ENCODE data around the gene CRTAC1. TPM values are rescaled to one million over a fixed set of nuclear protein-coding genes. Genes with fewer than 3 reads are reported as not detected.
A peak's percentile ranks its signal among the peaks of the same experiment; 100 is the strongest.

CRTAC1 gene
- polyA plus RNA-seq, 1 of the 3 experiments (the other 2 are of a cell fraction): 0.05 TPM

DNA sequence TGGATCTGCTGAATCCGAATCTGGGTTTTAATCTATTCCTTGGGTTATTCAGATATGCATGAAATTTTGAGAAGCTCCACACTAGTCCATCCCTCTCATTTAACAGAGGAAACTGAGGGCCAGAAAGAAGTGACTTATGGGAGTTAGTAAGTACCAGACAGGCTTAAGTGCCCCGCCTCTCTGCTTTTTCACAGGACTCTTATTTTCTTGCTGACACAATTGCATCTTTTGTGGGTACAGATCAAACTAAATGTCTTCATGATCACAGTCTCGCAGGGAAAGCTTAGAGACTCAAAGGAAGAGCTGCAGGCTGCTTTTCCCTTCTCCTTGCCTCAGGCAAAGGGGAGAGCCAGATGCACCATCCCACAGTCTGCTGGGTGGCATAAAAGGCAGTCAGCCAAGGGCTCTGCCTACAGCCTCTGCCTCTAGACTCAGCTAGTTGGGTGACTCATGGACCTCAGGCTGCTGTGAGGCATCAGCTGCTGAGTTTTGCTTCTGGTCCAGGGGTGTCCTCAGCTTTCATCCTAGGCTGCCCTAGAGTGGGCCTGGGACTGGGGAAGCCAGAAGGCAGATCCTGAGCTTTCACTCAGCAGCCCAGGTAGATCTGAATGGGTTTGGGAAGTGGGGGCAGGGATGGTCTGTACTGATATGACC lies 169.2 kb downstream of the CRTAC1 start:
- TF ChIP-seq NRF1 (IDR thresholded peaks at IDR 0.05; ENCODE audit: low read depth, low read length) (no peak), SIN3A (IDR thresholded peaks at IDR 0.05; ENCODE audit: borderline replicate concordance, low read depth, low read length) (no peak), POLR2AphosphoS5 (IDR thresholded peaks at IDR 0.05; ENCODE audit: low read depth, low read length) (no peak), JUND (IDR thresholded peaks at IDR 0.05) (no peak), RFX5 (IDR thresholded peaks at IDR 0.05; ENCODE audit: low read length) (no peak), FOSL2 (IDR thresholded peaks at IDR 0.05; ENCODE audit: borderline replicate concordance, low read depth) (peak; percentile 41; the same call in 1 of the 2 replicates), MEF2A (IDR thresholded peaks at IDR 0.05; ENCODE audit: borderline replicate concordance, low read depth) (no peak)
- TF ChIP-seq, protein P1, sequence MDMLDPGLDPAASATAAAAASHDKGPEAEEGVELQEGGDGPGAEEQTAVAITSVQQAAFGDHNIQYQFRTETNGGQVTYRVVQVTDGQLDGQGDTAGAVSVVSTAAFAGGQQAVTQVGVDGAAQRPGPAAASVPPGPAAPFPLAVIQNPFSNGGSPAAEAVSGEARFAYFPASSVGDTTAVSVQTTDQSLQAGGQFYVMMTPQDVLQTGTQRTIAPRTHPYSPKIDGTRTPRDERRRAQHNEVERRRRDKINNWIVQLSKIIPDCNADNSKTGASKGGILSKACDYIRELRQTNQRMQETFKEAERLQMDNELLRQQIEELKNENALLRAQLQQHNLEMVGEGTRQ (IDR thresholded peaks at IDR 0.05; ENCODE audit: borderline replicate concordance, low read depth, low read length): no peak
- H3K9me2 ChIP-seq: no peaks in the 10 kb centered on the region
- no peaks in the 10 kb centered on the region for H4K20me1 ChIP-seq (ENCODE audit: insufficient read depth)
- H3K9ac ChIP-seq: no peak overlapping the region
- ChIA-PET CTCF (interaction anchor here (0.6 to 3.5 kb wide), 8 partner anchors 9 to 159 kb away, joined by 3 to 29 read pairs (median 4); no protein-coding TSS in a partner anchor), POLR2A (interaction anchor here (1.4 kb wide), 1 partner anchor 8 kb away, joined by 5 read pairs; no protein-coding TSS in a partner anchor)
- H3K27ac ChIP-seq (ENCODE audit: low read depth in 2 of 2, low read length in 1 of 2): no peak overlapping the region
- peak; percentile 47 for DNase-seq
- H3K4me2 ChIP-seq: no peak overlapping the region
- H3F3A ChIP-seq (replicated peaks; ENCODE audit: insufficient read depth): no peaks in the 10 kb centered on the region
- 57% methylated on average over 3 of the region's 3 CpGs for WGBS (ENCODE audit: low lambda C conversion rate)
- no peaks in the 10 kb centered on the region for H3K36me3 ChIP-seq (replicated peaks in 1 of 2; ENCODE audit: control insufficient read depth in 1 of 2, insufficient read depth in 2 of 2, low read length in 1 of 2)
- H2AFZ ChIP-seq (ENCODE audit: low read depth): no peak overlapping the region
- peaks cover 0 to 6% of the 10 kb centered on the region in 2 experiments; a peak in 1 of 4 replicates for H3K4me1 ChIP-seq (ENCODE audit: control insufficient read depth in 1 of 2, insufficient read depth in 2 of 2, low read depth in 1 of 2, low read length in 1 of 2)
- H3K79me2 ChIP-seq (ENCODE audit: insufficient read depth): no peaks in the 10 kb centered on the region
- H3K27me3 ChIP-seq (ENCODE audit: insufficient read depth): peaks cover 16% of the 10 kb centered on the region
- H3K4me3 ChIP-seq (ENCODE audit: low read depth in 2 of 2, low read length in 1 of 2): no peak overlapping the region
- H3K9me3 ChIP-seq: no peaks in the 10 kb centered on the region

DNA sequence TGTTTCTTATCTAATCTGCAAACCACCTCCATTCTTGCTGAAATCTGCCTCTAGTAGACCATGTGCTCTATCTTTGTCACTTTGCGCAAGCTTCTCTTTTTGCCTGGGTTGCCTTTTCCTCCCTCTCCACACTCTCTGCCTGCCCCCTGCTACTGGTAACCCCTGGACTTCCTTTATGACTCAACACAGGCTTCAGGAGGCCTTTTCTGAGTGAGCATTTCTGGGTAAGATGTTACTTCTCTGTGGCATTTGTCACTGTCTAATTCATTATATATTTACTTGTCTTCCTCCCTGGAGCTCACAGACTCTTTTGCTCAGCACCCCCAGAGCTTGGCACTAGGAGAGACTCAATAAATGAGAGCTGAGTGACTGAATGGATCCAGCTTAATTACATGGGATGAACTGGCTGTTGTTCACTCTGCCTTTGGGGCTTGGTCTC lies 172.4 kb downstream of the CRTAC1 start:
- H3K4me3 ChIP-seq (ENCODE audit: low read depth in 2 of 2, low read length in 1 of 2): no peak overlapping the region
- WGBS (ENCODE audit: low lambda C conversion rate): 95% methylated on average over 1 of the region's 1 CpG

More for the DNA sequence above, 172.4 kb downstream of the CRTAC1 start:
- H2AFZ ChIP-seq (ENCODE audit: low read depth): no peak overlapping the region
- TF ChIP-seq ELF1 (IDR thresholded peaks at IDR 0.05): no peak
- TF ChIP-seq, protein P2, sequence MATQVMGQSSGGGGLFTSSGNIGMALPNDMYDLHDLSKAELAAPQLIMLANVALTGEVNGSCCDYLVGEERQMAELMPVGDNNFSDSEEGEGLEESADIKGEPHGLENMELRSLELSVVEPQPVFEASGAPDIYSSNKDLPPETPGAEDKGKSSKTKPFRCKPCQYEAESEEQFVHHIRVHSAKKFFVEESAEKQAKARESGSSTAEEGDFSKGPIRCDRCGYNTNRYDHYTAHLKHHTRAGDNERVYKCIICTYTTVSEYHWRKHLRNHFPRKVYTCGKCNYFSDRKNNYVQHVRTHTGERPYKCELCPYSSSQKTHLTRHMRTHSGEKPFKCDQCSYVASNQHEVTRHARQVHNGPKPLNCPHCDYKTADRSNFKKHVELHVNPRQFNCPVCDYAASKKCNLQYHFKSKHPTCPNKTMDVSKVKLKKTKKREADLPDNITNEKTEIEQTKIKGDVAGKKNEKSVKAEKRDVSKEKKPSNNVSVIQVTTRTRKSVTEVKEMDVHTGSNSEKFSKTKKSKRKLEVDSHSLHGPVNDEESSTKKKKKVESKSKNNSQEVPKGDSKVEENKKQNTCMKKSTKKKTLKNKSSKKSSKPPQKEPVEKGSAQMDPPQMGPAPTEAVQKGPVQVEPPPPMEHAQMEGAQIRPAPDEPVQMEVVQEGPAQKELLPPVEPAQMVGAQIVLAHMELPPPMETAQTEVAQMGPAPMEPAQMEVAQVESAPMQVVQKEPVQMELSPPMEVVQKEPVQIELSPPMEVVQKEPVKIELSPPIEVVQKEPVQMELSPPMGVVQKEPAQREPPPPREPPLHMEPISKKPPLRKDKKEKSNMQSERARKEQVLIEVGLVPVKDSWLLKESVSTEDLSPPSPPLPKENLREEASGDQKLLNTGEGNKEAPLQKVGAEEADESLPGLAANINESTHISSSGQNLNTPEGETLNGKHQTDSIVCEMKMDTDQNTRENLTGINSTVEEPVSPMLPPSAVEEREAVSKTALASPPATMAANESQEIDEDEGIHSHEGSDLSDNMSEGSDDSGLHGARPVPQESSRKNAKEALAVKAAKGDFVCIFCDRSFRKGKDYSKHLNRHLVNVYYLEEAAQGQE (IDR thresholded peaks at IDR 0.05; ENCODE audit: low read depth, low read length): no peak
- no peak for TF ChIP-seq NFIC (IDR thresholded peaks at IDR 0.05; ENCODE audit: borderline replicate concordance)
- TF ChIP-seq, protein P3, sequence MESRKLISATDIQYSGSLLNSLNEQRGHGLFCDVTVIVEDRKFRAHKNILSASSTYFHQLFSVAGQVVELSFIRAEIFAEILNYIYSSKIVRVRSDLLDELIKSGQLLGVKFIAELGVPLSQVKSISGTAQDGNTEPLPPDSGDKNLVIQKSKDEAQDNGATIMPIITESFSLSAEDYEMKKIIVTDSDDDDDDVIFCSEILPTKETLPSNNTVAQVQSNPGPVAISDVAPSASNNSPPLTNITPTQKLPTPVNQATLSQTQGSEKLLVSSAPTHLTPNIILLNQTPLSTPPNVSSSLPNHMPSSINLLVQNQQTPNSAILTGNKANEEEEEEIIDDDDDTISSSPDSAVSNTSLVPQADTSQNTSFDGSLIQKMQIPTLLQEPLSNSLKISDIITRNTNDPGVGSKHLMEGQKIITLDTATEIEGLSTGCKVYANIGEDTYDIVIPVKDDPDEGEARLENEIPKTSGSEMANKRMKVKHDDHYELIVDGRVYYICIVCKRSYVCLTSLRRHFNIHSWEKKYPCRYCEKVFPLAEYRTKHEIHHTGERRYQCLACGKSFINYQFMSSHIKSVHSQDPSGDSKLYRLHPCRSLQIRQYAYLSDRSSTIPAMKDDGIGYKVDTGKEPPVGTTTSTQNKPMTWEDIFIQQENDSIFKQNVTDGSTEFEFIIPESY (IDR thresholded peaks at IDR 0.05; ENCODE audit: borderline replicate concordance, low read depth): no peak
- no peak for TF ChIP-seq EP300 (IDR thresholded peaks at IDR 0.05; ENCODE audit: borderline replicate concordance in 1 of 2, low read depth in 1 of 2, low read length in 1 of 2)
- TF ChIP-seq SIN3A (IDR thresholded peaks at IDR 0.05; ENCODE audit: borderline replicate concordance, low read depth, low read length): no peak
- TF ChIP-seq, protein P1 (IDR thresholded peaks at IDR 0.05; ENCODE audit: borderline replicate concordance, low read depth, low read length): no peak
- TF ChIP-seq, protein P4, sequence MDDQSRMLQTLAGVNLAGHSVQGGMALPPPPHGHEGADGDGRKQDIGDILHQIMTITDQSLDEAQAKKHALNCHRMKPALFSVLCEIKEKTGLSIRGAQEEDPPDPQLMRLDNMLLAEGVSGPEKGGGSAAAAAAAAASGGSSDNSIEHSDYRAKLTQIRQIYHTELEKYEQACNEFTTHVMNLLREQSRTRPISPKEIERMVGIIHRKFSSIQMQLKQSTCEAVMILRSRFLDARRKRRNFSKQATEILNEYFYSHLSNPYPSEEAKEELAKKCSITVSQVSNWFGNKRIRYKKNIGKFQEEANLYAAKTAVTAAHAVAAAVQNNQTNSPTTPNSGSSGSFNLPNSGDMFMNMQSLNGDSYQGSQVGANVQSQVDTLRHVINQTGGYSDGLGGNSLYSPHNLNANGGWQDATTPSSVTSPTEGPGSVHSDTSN (IDR thresholded peaks at IDR 0.05): no peak
- no peak for TF ChIP-seq FOXJ3 (CRISPR knock-in tag; IDR thresholded peaks at IDR 0.05)
- no peak for TF ChIP-seq NRF1 (IDR thresholded peaks at IDR 0.05; ENCODE audit: low read depth, low read length)
- ChIA-PET POLR2A (no interaction called here), CTCF (interaction anchor here (0.6 to 1.0 kb wide), 3 partner anchors 9 to 66 kb away, joined by 3 to 4 read pairs (median 4); partner anchors contain the start of gene GOLGA7B)
- no peaks in the 10 kb centered on the region for H3K9me2 ChIP-seq
- peaks cover 0 to 4% of the 10 kb centered on the region in 2 experiments; a peak in 1 of 4 replicates for H3K4me1 ChIP-seq (ENCODE audit: control insufficient read depth in 1 of 2, insufficient read depth in 2 of 2, low read depth in 1 of 2, low read length in 1 of 2)
- H3K4me2 ChIP-seq: no peak overlapping the region
- H3K27ac ChIP-seq (ENCODE audit: low read depth in 2 of 2, low read length in 1 of 2): no peak overlapping the region
- no peak for DNase-seq
- H3K36me3 ChIP-seq (replicated peaks in 1 of 2; ENCODE audit: control insufficient read depth in 1 of 2, insufficient read depth in 2 of 2, low read length in 1 of 2): no peaks in the 10 kb centered on the region
- no peaks in the 10 kb centered on the region for H3F3A ChIP-seq (replicated peaks; ENCODE audit: insufficient read depth)
- no peaks in the 10 kb centered on the region for H3K79me2 ChIP-seq (ENCODE audit: insufficient read depth)
- no peaks in the 10 kb centered on the region for H4K20me1 ChIP-seq (ENCODE audit: insufficient read depth)
- peaks cover 10% of the 10 kb centered on the region for H3K27me3 ChIP-seq (ENCODE audit: insufficient read depth)
- no peak overlapping the region for H3K9ac ChIP-seq
- H3K9me3 ChIP-seq: no peaks in the 10 kb centered on the region
